HG03442 (cell line): ENCODE results near the gene CFAP65.
A peak's percentile ranks its signal among the peaks of the same experiment; 100 is the strongest.

Experiments used
- ATAC-seq: cut with Tn5 transposase; IDR thresholded peaks from one replicate; pipeline ENCODE4 v1.9.1; 2021; ENCODE audit warnings: mild to moderate bottlenecking, moderate library complexity; ENCODE audit not compliant: unreplicated experiment

Gene CFAP65

GRCh38 chr2:219060821-219061791 lies 19.8 kb upstream of the CFAP65 start, which contains the start of gene IHH:
Gene IHH (minus strand): TSS chr2:219060921. CDS start chr2:219060467, 454 bp downstream.
- no peak for ATAC-seq

- ATAC-seq: no peak
Measured at GRCh38 chr2:219059725-219060682, 18.7 kb upstream of the CFAP65 start.

- ATAC-seq: no peak
Measured at GRCh38 chr2:219059375-219059724, 18.0 kb upstream of the CFAP65 start.

GRCh38 chr2:219058541-219059374 lies 17.4 kb upstream of the CFAP65 start:
- no peak for ATAC-seq

- ATAC-seq: peak; percentile 92
Measured at GRCh38 chr2:219057709-219058540, 16.6 kb upstream of the CFAP65 start.

GRCh38 chr2:219056896-219057708 lies 15.8 kb upstream of the CFAP65 start:
- ATAC-seq: no peak

- no peak for ATAC-seq
Measured at GRCh38 chr2:219056176-219056895, 15.0 kb upstream of the CFAP65 start.

GRCh38 chr2:219054956-219055903 lies 13.9 kb upstream of the CFAP65 start:
- no peak for ATAC-seq

GRCh38 chr2:219049282-219049681 lies 8.0 kb upstream of the CFAP65 start:
- ATAC-seq: no peak

- no peak for ATAC-seq
Measured at GRCh38 chr2:219045937-219046550, 4.7 kb upstream of the CFAP65 start.

GRCh38 chr2:219042750-219043149 lies 1.4 kb upstream of the CFAP65 start:
- ATAC-seq: no peak

GRCh38 chr2:219042157-219042556 lies 841 bp upstream of the CFAP65 start:
- ATAC-seq: no peak

- ATAC-seq: no peak
Measured at GRCh38 chr2:219038600-219038999, 2.7 kb downstream of the CFAP65 start.

- no peak for ATAC-seq
Measured at GRCh38 chr2:219037783-219038499, 3.4 kb downstream of the CFAP65 start.

GRCh38 chr2:219035942-219036341 lies 5.4 kb downstream of the CFAP65 start:
- ATAC-seq: no peak

- no peak for ATAC-seq
Measured at GRCh38 chr2:219034823-219035222, 6.5 kb downstream of the CFAP65 start.
